ENCODE data around the gene TPK1.
"Not testable (repeated sequence)": the region's sequence is repeated elsewhere in the genome, so short reads cannot be mapped to it uniquely, and the experiment has no call there.

The TPK1 gene

DNA sequence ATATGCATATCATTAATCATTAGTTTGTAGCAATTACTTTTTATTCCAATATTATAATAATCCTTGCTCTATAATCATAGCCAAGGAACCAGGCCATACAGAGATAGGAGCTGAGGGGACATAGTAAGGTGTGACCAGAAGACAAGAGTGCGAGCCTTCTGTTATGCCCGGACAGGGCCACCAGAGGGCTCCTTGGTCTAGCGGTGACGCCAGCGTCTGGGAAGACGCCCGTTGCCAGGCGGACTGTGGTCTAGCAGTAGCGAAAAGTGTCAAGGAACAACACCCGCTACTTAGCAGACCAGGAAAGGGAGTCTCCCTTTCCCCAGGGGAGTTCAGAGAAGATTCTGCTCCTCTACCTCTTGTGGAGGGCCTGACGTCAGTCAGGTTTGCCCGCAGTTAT lies 109.0 kb downstream of the TPK1 start:
- not testable (repeated sequence) for DNase-seq (ENCODE audit: low spot score)

DNA sequence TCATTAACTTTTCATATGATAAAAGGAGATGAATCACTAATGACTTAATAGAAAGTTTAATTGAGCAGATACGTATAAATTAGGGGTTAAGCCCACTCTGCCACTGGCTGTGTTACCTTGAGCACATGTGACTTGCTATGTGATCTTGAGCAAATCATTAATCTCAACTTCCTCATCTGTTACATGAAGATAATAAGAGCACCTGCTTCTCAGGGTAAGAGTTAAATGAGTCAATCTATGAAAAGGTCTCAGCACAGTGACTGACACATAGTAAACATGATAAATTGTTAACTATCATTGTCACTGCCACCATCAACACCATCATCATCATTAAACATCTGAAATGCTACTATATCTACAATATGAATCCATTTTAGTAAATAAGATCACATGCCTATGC lies 110.8 kb downstream of the TPK1 start:
- DNase-seq (ENCODE audit: low spot score): no peak

DNA sequence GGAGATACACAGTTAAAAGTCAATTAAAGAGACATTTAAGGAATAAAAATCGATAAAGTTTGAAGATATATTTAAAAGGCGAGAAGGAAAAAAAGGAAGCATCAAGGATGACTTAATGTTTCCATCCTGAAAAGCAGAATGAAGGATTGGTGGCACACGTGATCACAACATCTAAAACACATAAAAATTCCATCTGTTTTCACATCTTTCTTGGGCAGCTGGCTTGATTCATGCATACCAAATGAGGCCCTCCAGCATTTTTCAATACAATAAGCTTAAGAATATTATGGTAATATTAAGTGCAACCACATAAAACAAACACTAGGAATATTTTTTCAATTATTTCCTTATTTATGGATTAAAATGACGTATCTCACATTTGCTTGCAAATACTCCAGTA lies 112.6 kb downstream of the TPK1 start:
- DNase-seq (ENCODE audit: low spot score): no peak

DNA sequence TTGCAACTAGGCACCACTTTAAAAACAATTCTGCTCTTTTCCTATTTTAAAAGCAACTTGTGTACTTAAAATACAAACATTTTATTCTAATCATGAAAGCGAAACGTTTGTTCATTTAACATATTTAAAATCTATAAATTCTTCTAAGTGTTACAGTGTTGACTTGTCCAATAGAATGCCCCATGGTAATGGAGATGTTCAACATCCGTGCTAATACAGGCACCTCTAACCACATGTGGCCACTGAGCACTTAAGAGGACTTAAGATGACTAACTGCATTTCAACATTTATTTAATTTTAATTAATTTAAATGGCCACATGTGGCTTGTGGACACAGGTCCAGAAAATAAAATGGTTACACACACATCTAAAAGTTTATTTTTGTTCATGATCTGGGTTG lies 115.1 kb downstream of the TPK1 start:
- no peak for DNase-seq (ENCODE audit: low spot score)

DNA sequence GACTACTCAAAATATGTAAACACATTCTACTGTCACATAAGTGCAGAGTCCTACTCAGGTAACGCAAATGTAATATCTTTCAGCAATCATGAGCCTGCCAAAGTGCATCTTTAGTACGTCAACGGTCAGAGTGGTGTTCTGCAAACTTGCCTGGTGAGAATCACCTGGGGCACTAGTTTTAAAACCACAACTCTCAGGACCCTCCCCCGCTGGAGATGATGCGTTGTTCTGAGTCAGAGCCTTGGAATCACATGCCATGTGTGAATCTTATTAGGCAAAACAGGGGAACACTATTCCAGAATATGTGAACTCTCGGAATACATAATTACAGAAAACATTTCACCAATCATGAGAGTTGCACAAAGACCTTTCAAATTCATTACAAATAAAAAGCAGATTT lies 115.7 kb downstream of the TPK1 start:
- DNase-seq (ENCODE audit: low spot score): no peak

DNA sequence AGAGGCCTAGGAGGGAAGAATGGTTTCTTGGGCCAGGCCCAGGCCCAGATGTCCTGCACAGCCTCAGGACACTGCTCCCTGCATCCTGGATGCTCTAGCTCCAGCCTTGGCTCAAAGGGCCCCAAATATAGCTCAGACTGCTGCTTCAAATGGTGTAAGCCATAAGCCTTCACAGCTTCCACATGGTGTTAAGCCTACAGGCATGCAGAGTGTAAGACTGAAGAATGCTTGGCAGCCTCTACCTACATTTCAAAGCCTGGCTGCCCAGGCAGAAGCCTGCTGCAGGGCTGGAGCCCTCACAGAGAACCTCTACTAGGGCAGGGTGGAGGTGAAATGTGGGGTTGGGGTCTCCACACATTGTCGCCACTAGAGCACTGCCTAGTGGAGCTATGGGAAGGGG lies 118.1 kb downstream of the TPK1 start:
- DNase-seq (ENCODE audit: low spot score): no peak

DNA sequence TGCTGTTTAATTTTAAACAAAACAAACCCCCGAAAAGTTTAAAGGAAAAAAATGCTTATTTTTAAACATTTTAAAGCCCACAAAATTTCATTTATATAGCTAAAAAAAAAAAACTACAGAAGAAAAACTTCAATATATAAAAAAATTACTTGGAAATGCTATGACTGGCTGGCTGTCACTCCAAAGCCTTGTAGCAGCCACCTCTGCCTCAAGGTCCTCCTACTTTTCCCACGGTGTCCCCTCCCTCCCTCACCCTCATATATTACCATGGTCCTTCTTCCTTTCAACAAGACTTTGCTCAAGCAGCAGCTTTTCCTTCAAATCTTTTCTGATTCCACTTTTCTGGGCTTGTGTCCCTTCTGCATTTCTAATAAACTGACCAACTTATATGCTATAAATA lies 122.0 kb downstream of the TPK1 start:
- no peak for DNase-seq (ENCODE audit: low spot score)

DNA sequence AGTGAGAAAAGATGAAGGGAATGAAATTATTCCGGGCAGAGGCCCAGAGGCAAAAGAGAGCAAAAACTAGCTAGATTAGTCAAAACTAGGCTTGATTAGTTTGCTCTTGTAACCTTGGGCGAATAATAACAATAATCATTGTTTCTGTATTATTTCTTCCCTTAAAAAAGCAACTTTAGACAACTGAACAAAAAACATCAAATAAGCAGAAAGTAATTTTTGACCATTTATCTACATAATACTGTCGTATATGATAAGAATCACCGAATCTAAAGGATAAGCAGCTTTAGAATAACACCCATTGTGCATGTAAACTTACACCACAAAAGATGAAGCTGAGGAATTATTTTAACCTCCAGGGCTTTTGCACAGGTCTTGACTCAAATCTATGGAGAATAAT lies 125.1 kb downstream of the TPK1 start:
- DNase-seq (ENCODE audit: low spot score): no peak

DNA sequence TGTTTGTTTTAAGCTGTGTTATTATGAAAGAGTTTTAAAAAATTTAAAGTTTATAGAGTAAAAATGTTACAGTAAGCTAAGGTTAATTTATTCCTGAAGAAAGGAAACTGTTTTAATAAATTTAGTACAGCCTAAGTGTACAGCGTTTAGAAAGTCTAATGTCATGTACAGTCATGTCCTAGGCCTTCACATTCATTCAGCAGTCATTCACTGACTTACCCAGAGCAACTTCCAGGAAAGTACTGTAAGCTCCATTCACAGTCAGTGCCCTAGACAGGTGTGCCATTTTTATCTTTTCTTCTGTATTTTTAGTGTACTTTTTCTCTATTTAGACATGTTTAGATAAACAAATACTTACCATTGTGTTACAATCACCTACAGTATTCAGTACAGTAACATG lies 126.8 kb downstream of the TPK1 start:
- no peak for DNase-seq (ENCODE audit: low spot score)

DNA sequence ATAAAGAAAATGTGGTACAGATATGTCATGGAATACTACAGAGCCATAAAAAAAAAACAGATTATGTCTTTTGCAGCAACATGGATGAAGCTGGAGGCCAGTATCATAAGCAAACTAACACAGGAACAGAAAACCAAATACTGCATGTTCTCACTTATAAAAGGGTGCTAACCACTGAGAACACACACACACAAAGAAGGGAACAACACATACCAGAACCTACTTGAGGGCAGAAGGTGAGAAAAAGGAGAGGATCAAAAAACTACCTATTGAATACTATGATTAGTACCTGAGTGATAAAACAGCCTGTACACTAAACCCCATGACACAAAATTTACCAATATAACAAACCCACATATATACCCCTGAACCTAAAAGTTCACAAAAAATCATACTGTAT lies 144.6 kb downstream of the TPK1 start:
- DNase-seq (ENCODE audit: low spot score): no peak

DNA sequence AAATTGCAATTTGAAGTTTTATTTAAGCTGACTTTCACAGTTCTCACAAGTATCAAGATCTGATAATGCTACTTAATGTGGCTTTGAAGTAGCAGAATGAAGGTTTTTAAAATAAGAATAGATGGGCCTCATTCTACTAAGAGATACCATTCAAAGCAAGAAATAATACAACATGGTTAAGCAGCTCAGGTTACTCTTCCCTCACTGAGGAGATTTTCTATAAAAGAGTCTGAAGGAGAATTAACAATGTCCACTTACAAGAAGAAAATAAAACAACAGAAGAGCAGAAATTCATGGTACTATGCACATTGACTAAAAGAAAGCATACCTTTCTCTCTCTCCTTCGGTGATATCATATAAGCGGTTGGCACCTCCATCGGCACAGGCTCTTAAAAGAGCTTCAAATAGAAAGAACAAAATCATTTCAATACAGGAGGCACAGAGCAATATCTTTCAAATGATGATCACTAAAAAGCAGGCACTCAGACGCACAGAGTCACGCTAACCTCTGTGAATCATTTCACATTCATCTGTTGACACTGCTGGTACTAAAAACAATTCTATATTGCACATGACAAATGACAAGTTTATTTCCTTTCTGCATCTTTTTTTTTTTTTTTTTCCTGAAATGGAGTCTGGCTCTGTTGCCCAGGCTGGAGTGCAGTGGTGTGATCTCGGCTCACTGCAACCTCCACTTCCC lies 153.1 kb downstream of the TPK1 start:
- no peak for DNase-seq (ENCODE audit: low spot score)

DNA sequence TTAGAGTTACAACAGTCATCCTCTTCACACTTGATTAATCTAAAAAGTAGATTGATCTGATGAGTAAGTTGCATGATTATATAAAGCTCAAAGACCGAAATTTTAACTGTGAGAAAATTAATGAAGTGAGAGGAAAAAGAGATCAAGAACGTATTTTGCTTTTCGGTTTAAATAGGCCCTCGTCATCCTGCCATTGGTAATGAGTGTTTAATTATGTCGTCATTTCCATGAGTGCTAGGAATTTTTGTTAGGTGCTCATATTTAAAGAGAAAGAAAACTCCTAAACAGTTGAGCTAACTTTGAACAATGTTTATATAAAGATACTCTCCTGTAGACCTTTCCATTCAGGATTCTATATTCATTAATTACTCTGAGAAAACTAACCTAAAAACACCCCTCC lies 159.4 kb downstream of the TPK1 start:
- DNase-seq (ENCODE audit: low spot score): no peak

DNA sequence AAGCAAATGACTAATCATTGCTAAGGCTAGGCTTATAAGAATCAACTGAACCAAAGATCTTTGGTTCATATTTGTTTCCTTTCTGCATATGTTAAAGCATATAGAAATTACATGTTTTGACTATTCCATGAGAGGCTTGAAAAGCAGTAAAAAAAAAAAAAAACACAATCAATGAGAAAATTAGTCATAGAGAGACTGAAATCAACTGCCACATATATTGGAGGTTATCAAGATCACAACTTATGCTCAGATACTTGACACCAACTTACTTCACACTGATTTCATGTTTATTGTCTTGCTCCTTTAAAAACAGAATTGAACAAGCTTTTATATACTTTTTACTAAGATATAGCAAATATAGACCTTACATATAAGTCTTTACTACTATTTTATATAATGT lies 161.3 kb downstream of the TPK1 start:
- no peak for DNase-seq (ENCODE audit: low spot score)

DNA sequence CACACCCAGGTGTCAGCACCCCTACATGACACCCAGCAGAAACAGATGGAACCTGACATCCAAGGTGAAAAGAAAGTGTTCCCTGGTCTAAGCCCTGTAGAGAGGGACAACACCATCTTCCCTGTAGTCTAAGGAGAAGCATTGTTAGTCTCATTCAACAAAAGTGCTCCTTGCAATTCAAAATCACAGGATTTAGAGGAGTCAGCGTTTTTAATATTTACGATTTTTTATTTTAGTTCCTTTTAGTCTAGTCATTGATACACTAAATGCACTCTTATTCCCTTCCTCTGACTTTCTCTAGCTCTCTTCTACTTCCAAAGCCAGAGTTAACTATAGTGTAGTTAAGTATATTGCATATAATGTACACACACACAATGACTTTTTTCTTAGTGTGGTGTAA lies 163.0 kb downstream of the TPK1 start:
- DNase-seq (ENCODE audit: low spot score): no peak

DNA sequence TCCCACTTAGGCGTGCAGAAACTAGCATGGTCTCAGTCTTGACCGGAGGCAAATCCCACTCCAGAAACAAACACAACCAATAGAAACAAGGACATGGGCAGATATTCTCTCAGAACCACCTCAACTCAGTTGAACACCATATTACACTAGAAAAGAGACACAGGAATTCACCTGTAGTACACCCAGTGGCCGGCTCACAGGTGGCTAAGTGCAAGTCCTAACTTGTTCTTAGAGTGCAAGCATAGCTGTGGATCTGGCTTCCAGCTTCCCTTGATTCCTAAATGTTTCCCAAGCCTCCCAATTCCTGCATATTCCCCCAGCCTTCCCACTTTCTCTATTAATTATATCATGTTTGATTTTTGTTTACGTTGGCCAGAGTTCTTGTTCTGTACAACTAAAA lies 164.4 kb downstream of the TPK1 start:
- no peak for DNase-seq (ENCODE audit: low spot score)

DNA sequence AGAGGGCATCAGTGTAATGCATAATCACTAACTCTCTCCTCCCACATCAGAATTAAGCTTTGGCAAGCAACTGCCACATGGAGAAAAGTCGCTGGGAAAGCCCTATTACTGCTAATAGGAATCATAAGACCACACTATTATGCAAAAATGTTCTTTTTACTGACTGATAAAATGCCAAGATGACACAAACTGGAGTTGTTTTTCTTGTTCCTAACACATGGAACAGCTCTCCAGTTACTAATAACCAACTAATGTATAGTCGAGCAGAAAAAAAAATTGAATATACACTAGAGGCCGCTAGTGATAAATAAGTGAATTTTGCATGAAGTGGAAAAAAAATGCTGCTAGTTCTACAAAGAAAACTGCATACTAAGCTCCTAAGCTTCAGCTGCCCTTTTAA lies 165.6 kb downstream of the TPK1 start:
- DNase-seq (ENCODE audit: low spot score): peak; percentile 4

DNA sequence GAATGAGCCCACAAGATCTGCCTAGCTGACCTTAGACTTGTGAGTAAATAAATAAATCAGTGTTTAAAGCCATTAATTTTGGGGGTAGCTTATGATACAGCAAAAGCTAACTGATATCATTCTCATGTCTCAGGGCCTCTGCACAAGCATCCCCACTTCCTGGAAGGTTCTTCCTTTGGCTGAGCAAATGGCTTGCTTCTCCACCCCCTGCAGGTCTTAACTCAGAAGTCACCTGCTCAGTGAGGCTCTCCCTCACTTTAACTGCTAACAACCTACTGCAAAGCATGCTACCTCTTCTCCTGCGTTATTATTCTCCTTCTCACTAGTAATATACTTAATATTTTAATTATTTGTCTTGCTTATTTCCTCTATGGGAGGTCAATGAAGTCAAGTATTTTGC lies 167.3 kb downstream of the TPK1 start:
- DNase-seq (ENCODE audit: low spot score): no peak

DNA sequence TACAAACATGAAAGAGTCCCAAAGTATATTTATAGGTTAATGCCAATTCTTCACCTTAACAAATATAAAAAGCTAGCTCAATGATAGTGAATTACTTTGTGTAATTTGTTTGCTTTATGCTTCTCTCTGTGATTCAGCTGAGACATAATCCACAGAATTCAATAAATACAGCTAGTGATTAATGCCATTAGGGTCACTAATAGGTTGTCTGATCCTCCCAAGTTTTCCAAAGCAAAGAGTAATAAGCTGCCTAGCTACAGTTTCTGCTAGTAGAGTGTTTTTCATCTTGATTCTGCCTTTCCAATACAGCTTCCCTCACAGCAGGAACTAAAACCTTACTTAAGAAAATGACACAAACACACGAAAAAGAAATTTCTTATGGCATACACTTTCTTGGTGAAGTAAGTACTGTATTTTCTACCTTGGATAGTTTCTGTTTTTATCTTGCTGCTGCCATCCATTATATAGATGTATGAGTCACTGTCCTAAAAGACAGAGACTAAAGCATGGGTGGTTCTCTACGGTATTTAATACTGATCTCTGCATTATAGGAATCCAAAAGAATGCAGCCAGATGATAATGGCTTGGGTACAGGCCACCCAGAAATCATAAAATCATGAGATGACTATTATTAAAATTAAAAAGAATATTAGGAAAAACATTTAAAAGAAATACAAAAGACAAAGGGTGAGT lies 170.0 kb downstream of the TPK1 start:
- no peak for DNase-seq (ENCODE audit: low spot score)

DNA sequence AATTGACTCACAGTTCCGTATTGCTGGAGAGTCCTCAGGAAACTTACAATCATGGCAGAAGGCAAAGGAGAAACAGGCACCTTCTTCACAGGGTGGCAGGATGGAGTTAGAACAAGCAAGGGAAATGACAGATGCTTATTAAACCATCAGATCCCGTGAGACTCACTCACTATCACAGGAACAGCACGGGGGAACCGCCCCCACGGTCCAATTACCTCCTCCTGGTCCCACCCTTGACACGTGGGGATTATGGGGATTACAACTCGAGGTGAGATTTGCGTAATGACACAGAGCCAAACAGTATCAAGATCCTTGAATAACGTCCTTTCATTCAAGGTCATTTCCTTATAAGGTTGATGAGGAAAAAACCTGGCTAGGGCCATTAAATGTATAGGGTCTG lies 176.6 kb downstream of the TPK1 start:
- DNase-seq (ENCODE audit: low spot score): no peak

DNA sequence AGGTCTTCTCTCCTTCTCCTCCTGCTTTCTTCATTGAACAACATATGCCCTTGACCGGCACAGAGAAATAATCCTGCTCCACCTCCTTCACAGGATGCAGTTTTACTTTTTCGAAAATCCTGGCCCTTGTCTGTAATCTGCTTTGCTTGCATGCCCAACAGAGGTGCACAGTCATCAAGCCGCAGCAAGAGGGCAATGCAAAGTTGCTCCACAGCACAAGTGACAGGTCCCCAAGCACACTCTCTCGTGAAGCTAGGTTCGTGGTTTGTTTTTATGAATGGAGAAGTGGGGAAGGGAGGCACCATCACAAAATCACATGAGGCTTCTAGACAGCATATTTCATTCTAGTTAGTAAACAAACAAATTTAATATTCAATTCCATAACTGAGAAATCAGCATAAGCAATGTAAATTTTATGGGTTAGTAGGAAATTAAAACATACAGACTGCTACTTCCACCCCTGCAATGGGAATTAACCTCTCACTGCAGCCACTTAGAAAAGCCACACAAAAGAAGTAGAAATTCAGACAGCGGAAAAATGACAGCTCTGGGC lies 178.8 kb downstream of the TPK1 start:
- no peak for DNase-seq (ENCODE audit: low spot score)

DNA sequence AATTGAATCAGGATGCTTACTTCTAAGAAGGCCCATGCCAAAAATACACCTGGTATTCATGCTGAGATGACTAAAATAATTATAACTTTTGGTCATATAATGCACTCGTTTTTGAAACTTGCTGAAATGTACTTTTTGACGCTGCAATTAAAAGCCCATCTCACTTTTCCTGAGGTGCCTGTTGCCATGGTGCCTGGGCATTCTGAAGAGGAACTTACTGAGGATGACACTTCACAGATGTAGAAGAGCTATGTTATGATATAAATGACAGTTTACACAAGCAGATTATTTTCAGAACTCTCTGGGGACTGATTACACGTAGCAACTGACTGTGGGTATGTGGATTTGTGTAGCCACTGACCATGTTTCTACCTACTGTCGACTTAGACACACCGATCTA lies 182.4 kb downstream of the TPK1 start:
- no peak for DNase-seq (ENCODE audit: low spot score)

DNA sequence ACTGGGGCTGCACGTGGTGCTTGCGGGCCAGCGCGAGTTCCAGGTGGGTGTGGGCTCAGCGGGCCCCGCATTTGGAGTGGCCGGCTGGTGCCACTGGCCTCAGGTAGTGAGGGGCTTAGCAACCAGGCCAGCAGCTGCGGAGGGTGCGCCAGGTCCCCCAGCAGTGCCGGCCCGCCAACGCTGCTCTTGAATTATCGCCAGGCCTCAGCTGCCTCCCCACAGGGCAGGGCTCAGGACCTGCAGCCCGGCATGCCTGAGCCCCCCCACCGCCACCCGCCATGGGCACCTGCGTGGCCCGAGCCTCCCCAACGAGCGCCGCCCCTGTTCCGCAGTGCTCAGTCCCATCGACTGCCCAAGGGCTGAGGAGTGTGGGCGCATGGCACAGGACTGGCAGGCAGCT lies 185.4 kb downstream of the TPK1 start:
- DNase-seq (ENCODE audit: low spot score): no peak

DNA sequence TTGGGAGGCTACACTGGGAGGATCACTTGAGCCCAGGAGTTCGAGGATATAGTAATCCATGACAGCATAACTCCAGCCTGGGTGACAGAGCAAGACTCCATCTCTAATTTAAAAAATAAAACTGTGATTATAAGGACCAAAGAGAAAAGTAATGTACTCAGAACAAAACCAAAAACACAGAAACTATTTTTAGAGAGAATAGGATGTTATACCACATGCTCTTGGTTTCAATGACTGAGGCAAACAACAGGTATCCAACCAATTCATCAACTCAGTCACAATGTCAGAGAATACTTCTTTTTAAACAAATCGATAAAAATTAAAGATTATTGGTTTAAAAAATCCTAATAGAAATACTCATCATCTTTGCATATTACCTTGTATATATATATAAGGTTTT lies 186.7 kb downstream of the TPK1 start:
- no peak for DNase-seq (ENCODE audit: low spot score)

Measured in SK-N-DZ (cell line).